HUES48 (cell line): ENCODE measurements around the gene PRKRIP1.
A peak's percentile ranks its signal among the peaks of the same experiment; 100 is the strongest.

Source experiments
- H3K27ac ChIP-seq: one replicate; pipeline ENCODE4 v1.7.0; 2013; ENCODE audit warnings: low read depth, low read length, inconsistent platforms
- H3K27me3 ChIP-seq: 2 replicates; pipeline ENCODE4 v1.6.1; 2013; ENCODE audit warnings: mild to moderate bottlenecking, low read length; ENCODE audit not compliant: control insufficient read depth, insufficient read depth
- H3K36me3 ChIP-seq: 2 replicates; pipeline ENCODE4 v1.6.1; 2013; ENCODE audit warnings: low read length; ENCODE audit not compliant: control insufficient read depth, insufficient read depth
- H3K4me1 ChIP-seq: 2 replicates; pipeline ENCODE4 v1.6.1; 2013; ENCODE audit warnings: mild to moderate bottlenecking, low read length; ENCODE audit not compliant: control insufficient read depth, insufficient read depth
- H3K4me3 ChIP-seq: 2 replicates; pipeline ENCODE4 v1.5.1; 2013; ENCODE audit warnings: mild to moderate bottlenecking, low read depth, low read length
- H3K9ac ChIP-seq: 2 replicates; pipeline ENCODE4 v1.6.1; 2013; ENCODE audit warnings: mild to moderate bottlenecking, low read depth, low read length, moderate library complexity
- H3K9me3 ChIP-seq: 2 replicates; pipeline ENCODE4 v1.6.1; 2013; ENCODE audit warnings: low read length; ENCODE audit not compliant: control insufficient read depth, insufficient read depth

Gene PRKRIP1

GRCh38 chr7:102459221-102459844, 63.2 kb downstream of the PRKRIP1 start:
- no peaks in the 10 kb centered on the region for H3K9me3 ChIP-seq
- H3K27ac ChIP-seq, result no peak overlapping the region
- H3K9ac ChIP-seq, result no peak overlapping the region
- H3K4me3 ChIP-seq, result no peak overlapping the region
- H3K27me3 ChIP-seq, result no peaks in the 10 kb centered on the region
- H3K4me1 ChIP-seq, result no peaks in the 10 kb centered on the region
- H3K36me3 ChIP-seq, result peaks cover 42% of the 10 kb centered on the region

GRCh38 chr7:102460467-102460866, 64.3 kb downstream of the PRKRIP1 start:
- H3K9me3 ChIP-seq, result no peaks in the 10 kb centered on the region
- peaks cover 42% of the 10 kb centered on the region for H3K36me3 ChIP-seq
- no peak overlapping the region for H3K4me3 ChIP-seq
- H3K27me3 ChIP-seq, result no peaks in the 10 kb centered on the region
- H3K27ac ChIP-seq, result no peak overlapping the region
- H3K9ac ChIP-seq, result no peak overlapping the region
- no peaks in the 10 kb centered on the region for H3K4me1 ChIP-seq

- Histone ChIP-seq H3K9me3 (no peaks in the 10 kb centered on the region), H3K4me3 (peak overlapping the region; percentile 84), H3K27me3 (no peaks in the 10 kb centered on the region), H3K9ac (peak overlapping the region; percentile 64), H3K36me3 (peaks cover 26% of the 10 kb centered on the region), H3K4me1 (no peaks in the 10 kb centered on the region), H3K27ac (no peak overlapping the region)
These were observed 67.8 kb downstream of the PRKRIP1 start for GRCh38 chr7:102463841-102464576.

GRCh38 chr7:102464577-102465280, 68.6 kb downstream of the PRKRIP1 start, which contains the start of the genes ALKBH4 and LRWD1:
TSS of gene ALKBH4 (minus strand) at chr7:102464863. CDS start at chr7:102464836, 27 bp downstream.
TSS of gene LRWD1 (plus strand) at chr7:102464984. CDS start at chr7:102465081, 97 bp downstream.
- H3K9me3 ChIP-seq, result no peaks in the 10 kb centered on the region
- no peaks in the 10 kb centered on the region for H3K4me1 ChIP-seq
- peaks cover 27% of the 10 kb centered on the region for H3K36me3 ChIP-seq
- no peaks in the 10 kb centered on the region for H3K27me3 ChIP-seq
- H3K4me3 ChIP-seq, result peak within 1 kb of the TSS; percentile 84
- peak within 1 kb of the TSS; percentile 64 for H3K9ac ChIP-seq
- H3K27ac ChIP-seq, result peak within 1 kb of the TSS; percentile 55

- no peak overlapping the region for H3K9ac ChIP-seq
- H3K4me3 ChIP-seq, result 0 out of 2 replicates have a peak overlapping the region, but pooled peaks have one; percentile 84
- H3K36me3 ChIP-seq, result peaks cover 34% of the 10 kb centered on the region
- H3K27ac ChIP-seq, result no peak overlapping the region
- no peaks in the 10 kb centered on the region for H3K9me3 ChIP-seq
- H3K4me1 ChIP-seq, result no peaks in the 10 kb centered on the region
- no peaks in the 10 kb centered on the region for H3K27me3 ChIP-seq
These were observed 69.9 kb downstream of the PRKRIP1 start for GRCh38 chr7:102466097-102466496.

GRCh38 chr7:102467581-102468477, 71.7 kb downstream of the PRKRIP1 start:
- Histone ChIP-seq H3K4me1 (no peaks in the 10 kb centered on the region), H3K27me3 (no peaks in the 10 kb centered on the region), H3K4me3 (no peak overlapping the region), H3K9me3 (no peaks in the 10 kb centered on the region), H3K27ac (no peak overlapping the region), H3K9ac (no peak overlapping the region), H3K36me3 (peaks cover 37% of the 10 kb centered on the region)

GRCh38 chr7:102468478-102469350, 72.6 kb downstream of the PRKRIP1 start:
- Histone ChIP-seq H3K9ac (no peak overlapping the region), H3K27ac (no peak overlapping the region), H3K27me3 (no peaks in the 10 kb centered on the region), H3K4me1 (no peaks in the 10 kb centered on the region), H3K4me3 (no peak overlapping the region), H3K9me3 (no peaks in the 10 kb centered on the region), H3K36me3 (peaks cover 46% of the 10 kb centered on the region)

GRCh38 chr7:102469351-102469971, 73.3 kb downstream of the PRKRIP1 start:
- Histone ChIP-seq H3K4me1 (no peaks in the 10 kb centered on the region), H3K9me3 (no peaks in the 10 kb centered on the region), H3K9ac (no peak overlapping the region), H3K27me3 (no peaks in the 10 kb centered on the region), H3K27ac (no peak overlapping the region), H3K36me3 (peaks cover 48% of the 10 kb centered on the region), H3K4me3 (no peak overlapping the region)

GRCh38 chr7:102469972-102470825, 74.0 kb downstream of the PRKRIP1 start:
- H3K9me3 ChIP-seq, result no peaks in the 10 kb centered on the region
- no peaks in the 10 kb centered on the region for H3K4me1 ChIP-seq
- H3K27me3 ChIP-seq, result no peaks in the 10 kb centered on the region
- H3K9ac ChIP-seq, result no peak overlapping the region
- no peak overlapping the region for H3K4me3 ChIP-seq
- H3K36me3 ChIP-seq, result peaks cover 48% of the 10 kb centered on the region
- H3K27ac ChIP-seq, result no peak overlapping the region
